ENCODE measurements around the gene KLHDC3.

KLHDC3 gene

DNA sequence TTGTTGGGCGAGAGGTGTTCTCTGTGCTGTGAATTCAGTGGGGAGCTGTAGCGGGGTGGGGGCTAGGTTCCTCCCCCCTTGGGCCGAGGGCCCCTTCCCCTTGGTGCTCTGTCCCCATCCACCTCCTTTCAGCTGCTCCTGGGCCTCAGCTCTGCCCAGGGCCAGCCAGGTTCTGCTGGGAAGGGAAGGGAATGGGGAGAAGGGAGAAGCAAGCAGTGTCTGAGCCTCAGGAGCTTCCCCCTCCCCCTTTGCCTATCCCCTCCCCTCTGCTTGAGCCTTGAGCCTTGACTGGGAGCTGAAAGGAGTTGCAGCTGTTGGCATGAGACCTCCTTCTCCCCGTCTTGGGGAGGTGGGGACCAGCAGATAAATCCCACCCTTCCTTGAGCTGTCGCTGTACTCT, 6.8 kb downstream of the KLHDC3 start:
- H3K4me3 ChIP-seq (ENCODE audit: low read depth, low read length) = peak overlapping the region; percentile 99
- TF ChIP-seq, protein P1, sequence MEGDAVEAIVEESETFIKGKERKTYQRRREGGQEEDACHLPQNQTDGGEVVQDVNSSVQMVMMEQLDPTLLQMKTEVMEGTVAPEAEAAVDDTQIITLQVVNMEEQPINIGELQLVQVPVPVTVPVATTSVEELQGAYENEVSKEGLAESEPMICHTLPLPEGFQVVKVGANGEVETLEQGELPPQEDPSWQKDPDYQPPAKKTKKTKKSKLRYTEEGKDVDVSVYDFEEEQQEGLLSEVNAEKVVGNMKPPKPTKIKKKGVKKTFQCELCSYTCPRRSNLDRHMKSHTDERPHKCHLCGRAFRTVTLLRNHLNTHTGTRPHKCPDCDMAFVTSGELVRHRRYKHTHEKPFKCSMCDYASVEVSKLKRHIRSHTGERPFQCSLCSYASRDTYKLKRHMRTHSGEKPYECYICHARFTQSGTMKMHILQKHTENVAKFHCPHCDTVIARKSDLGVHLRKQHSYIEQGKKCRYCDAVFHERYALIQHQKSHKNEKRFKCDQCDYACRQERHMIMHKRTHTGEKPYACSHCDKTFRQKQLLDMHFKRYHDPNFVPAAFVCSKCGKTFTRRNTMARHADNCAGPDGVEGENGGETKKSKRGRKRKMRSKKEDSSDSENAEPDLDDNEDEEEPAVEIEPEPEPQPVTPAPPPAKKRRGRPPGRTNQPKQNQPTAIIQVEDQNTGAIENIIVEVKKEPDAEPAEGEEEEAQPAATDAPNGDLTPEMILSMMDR (IDR thresholded peaks at IDR 0.05; ENCODE audit: low read depth, low read length) = no peak
- DNase-seq (ENCODE audit: low read depth, low spot score) = no peak
- in situ Hi-C loops (cut with HindIII; ENCODE audit: low sequenced_read_pairs) = no loop called here

DNA sequence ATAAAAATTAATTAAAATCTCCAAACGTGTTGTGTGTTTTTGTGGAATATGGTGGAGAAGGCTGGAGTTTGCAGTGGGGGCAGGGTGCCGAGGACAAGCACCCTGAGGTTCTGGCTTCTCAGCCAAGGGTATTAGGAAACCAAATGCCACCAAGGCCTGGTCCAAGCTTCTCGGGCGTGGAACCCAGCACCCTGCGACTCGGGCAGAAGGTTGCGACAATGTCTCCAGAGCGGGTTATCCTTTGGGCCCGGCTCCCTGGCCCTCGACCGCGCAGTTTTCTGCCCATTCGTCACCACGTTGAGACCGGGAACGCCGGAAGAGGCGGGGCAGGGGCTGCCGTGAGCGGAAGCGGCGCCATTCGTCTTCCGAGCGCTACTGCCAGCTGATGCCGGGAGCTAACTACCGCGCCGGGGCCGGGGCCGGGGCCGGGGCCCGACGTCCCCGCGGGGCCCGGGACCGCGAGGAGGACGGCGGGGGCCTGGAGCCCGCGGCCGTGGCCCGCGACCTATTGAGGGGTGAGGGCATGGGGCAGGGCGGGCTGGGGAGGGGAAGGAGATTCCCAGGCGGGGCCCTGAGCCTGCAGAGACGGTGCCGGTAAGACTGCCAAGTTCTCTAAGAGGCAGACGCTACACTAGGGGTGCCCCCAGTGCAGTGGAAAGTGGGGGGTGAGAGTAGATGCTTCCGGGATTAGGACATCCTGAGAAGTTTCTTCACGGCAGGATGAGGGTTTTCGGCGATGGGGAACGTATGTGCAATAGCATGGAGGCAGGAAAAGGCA, 7.4 kb downstream of the KLHDC3 start, which contains the start of gene RRP36:
Gene RRP36 (plus strand): TSS at position 354 of the 778 bp plus-strand sequence. CDS start 32 bp downstream, at position 386.
- peak; percentile 63 for DNase-seq (ENCODE audit: low read depth, low spot score)
- TF ChIP-seq, protein P1 (IDR thresholded peaks at IDR 0.05; ENCODE audit: low read depth, low read length) = no peak
- peak within 1 kb of the TSS; percentile 99 for H3K4me3 ChIP-seq (ENCODE audit: low read depth, low read length)
- in situ Hi-C loops (cut with HindIII; ENCODE audit: low sequenced_read_pairs) = no loop called here

DNA sequence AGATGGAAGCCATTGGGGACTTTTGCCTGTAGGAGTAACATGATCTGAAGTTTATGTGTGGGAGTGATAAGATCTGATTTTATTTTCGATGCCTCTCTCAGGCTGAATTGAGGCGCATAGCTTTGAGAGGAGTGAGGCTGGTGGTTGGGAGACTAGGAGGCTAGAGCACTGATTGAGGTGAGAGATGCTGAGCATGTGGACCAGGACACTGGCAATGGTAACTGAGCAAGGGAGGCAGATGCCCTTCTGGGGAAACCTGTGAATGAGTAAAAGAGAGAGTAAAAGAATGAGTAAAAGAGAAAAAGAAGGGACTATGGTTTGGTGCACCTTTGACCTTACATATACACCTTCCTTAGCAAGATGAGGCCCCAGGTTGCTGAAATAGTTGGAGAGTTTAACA, 10.4 kb downstream of the KLHDC3 start:
- in situ Hi-C loops (cut with HindIII; ENCODE audit: low sequenced_read_pairs) = no loop called here
- H3K4me3 ChIP-seq (ENCODE audit: low read depth, low read length) = no peak overlapping the region
- no peak for DNase-seq (ENCODE audit: low read depth, low spot score)
- TF ChIP-seq, protein P1 (IDR thresholded peaks at IDR 0.05; ENCODE audit: low read depth, low read length) = no peak

DNA sequence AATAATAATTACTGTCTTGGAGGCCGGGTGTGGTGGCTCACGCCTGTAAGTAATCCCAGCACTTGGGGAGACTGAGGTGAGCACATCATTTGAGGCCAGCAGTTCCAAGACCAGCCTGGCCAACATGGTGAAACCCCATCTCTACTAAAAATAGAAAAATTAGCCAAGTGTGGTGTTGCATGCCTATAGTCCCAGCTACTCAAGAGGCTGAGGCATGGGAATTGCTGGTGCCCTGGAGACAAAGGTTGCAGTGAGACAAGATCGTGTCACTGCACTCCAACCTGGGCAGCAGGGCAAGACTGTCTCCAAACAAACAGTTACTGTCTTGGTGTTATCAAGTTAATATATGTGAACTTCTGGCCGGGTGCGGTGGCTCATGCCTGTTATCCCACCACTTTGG, 12.3 kb downstream of the KLHDC3 start:
- TF ChIP-seq, protein P1 (IDR thresholded peaks at IDR 0.05; ENCODE audit: low read depth, low read length) = no peak
- in situ Hi-C loops (cut with HindIII; ENCODE audit: low sequenced_read_pairs) = no loop called here
- H3K4me3 ChIP-seq (ENCODE audit: low read depth, low read length) = no peak overlapping the region
- no peak for DNase-seq (ENCODE audit: low read depth, low spot score)

DNA sequence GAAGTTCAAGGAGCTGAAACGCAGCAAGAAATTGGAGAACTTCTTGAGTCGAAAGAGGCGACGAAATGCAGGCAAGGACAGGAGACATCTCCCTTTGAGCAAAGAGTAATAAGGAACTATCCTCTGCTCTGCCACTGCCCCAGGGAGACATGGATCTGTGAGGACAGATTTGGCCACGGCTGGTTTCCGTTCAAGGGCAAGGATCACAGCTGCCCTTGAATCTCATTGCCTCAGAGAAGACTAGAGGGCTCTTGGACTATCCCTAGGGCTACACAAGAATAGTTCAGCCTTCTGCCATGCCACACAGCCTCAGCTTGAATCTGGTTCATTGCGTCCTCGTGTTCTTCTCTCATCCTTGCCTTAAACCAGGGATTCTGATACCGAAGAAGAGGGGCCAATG, 15.1 kb downstream of the KLHDC3 start:
- H3K4me3 ChIP-seq (ENCODE audit: low read depth, low read length) = no peak overlapping the region
- TF ChIP-seq, protein P1 (IDR thresholded peaks at IDR 0.05; ENCODE audit: low read depth, low read length) = no peak
- no peak for DNase-seq (ENCODE audit: low read depth, low spot score)
- in situ Hi-C loops (cut with HindIII; ENCODE audit: low sequenced_read_pairs) = no loop called here

DNA sequence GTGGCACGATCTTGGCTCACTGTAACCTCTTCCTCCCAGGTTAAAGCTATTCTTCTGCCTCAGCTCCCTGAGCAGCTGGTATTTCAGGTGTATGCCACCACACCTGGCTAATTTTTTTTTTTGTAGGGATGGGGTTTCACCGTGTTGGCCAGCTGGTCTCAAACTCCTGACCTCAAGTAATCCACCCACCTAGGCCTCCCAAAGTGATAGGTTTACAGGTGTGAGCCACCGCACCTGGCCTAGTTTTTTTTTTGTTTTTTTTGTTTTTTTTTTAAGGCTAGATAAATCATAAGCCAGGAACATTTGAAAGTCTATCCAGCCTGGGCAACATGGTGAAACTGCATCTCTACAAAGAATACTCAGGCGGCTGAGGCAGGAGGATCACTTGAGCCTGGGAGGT, 18.3 kb downstream of the KLHDC3 start:
- TF ChIP-seq, protein P1 (IDR thresholded peaks at IDR 0.05; ENCODE audit: low read depth, low read length) = no peak
- in situ Hi-C loops (cut with HindIII; ENCODE audit: low sequenced_read_pairs) = no loop called here
- H3K4me3 ChIP-seq (ENCODE audit: low read depth, low read length) = no peak overlapping the region
- no peak for DNase-seq (ENCODE audit: low read depth, low spot score)
